GM12872 (cell line): Measurements from ENCODE around the gene DNMT3A.

Experiments used
- TF ChIP-seq, protein P1 (sequence below): IDR thresholded peaks from 3 replicates; pipeline ENCODE4 v1.5.1; 2011; ENCODE audit warnings: low read depth, mild to moderate bottlenecking, low read length, moderate library complexity; ENCODE audit not compliant: insufficient read depth

The DNMT3A gene

DNA sequence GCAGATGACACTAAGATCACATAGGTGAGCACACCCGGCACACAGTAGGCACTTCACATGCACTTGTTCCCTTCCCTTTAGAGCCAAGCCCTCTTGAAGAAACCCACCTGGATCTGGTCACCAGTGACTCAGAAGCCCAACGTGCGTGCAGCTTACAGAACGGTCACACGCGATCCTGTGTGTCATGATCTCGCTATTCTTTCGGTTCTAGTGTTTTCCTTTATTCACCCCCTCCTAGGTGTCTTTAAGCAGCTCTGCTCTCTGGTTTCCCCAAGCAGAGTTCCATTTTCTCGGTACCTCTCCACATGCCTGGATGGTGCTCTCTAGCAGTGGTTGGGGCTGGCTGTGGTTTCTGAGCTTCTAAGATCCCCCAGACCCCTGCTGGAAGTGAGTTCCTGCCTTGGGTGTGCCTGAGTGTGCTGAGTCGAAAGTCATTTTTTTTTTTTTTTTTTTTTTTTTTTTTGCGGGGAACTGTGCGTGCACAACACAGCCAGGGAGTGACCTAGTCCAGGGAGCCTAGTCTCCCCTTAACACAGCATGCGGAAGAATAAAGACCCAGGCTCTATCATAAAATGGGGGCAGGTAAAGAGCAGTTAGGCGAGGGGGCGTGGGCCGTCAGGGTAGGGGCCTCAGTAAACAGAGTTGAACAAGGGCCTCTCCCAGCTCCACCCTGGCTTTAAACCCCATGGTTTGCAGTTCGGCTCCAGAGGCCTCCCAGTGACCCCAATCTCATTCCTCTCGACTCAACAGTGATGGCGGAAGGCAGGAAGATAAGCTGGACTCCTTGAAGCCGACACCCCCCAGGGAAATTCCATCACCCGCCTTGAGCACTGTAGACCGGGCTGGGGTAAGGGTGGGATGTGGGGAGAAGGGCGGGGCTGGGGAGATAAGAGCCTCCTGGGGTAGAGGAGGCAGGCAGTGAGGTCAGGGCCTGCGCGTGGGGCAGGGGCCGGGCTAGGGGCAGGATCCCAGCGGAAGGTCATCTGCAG lies 29.8 kb upstream of the DNMT3A start:
- TF ChIP-seq, protein P1, sequence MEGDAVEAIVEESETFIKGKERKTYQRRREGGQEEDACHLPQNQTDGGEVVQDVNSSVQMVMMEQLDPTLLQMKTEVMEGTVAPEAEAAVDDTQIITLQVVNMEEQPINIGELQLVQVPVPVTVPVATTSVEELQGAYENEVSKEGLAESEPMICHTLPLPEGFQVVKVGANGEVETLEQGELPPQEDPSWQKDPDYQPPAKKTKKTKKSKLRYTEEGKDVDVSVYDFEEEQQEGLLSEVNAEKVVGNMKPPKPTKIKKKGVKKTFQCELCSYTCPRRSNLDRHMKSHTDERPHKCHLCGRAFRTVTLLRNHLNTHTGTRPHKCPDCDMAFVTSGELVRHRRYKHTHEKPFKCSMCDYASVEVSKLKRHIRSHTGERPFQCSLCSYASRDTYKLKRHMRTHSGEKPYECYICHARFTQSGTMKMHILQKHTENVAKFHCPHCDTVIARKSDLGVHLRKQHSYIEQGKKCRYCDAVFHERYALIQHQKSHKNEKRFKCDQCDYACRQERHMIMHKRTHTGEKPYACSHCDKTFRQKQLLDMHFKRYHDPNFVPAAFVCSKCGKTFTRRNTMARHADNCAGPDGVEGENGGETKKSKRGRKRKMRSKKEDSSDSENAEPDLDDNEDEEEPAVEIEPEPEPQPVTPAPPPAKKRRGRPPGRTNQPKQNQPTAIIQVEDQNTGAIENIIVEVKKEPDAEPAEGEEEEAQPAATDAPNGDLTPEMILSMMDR: no peak

DNA sequence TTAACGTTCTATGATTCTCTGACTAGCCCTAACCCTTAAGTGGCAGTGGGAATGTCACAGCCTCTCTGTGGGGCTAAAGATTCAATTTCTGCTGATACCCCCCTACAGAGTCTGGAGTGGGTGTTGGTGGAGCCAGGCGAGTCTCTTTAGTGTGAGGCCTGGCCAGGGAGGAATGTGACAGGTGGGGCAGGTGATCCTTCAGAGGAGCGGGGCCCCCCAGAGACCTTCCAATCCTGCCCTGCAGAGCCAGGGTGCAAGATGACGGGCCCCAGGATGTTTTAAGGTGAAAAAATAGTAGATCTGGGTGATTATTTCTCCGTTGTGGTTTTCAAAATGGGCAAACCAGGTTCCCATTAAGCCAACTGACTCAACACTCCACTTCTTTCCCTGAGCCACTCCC lies 28.2 kb upstream of the DNMT3A start:
- TF ChIP-seq, protein P1: no peak

DNA sequence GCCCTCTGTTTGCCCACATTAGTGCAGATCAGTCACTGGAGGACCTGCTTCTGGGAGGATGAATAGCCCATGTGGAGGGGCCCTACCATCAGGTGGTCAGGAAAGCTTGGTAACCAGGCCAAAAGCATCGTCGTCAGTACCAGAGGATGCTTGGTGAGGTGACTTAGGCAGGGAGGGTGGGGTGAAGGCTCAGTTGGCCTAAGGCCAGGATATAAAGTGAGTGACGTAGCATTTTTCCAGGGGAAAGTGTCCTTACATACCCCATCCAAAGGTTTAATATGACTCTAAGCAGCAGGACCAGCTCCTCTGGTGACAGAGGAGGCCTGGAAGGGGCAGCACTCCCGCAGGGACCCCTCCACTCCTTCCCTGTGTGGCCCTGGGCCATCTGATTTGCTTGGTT lies 27.7 kb upstream of the DNMT3A start:
- TF ChIP-seq, protein P1: no peak

DNA sequence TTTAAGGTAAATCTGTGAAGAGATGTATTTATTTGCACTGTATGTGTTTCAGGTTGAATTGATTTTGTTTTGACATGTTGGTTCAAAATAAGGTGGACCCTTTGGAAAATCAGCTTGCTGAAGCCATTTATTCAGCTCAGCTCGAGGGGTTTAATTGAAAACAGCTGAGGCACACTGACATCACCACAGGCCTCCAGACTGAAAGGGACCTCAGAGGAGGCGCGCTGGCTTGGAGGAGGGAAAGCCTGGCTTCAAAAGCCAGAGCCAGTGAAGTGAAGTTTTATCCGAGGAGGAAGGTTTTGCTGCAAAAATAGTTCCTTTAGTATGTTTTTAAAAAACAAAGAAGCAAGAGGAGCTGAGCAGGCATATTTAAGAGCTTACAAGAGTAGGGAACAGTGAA lies 26.9 kb upstream of the DNMT3A start:
- TF ChIP-seq, protein P1: no peak

DNA sequence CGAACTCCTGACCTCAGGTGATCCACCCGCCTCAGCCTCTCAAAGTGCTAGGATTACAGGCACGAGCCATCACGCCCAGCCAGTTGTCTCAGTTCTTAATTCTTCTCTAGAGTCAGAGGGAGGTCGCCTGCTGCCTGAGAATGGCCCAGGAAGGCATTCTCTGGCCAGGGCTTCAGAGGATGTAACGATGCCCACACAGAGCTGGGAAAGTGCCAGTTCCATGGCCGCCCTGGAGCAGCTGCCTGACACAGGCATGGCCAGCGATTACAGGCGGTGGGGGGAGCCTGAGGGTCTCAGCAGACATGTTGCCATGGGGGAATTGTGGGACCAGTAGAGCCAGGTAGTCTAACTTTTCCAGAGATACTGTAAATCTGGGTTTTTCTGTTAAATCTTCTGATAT lies 25.6 kb upstream of the DNMT3A start:
- TF ChIP-seq, protein P1: no peak

DNA sequence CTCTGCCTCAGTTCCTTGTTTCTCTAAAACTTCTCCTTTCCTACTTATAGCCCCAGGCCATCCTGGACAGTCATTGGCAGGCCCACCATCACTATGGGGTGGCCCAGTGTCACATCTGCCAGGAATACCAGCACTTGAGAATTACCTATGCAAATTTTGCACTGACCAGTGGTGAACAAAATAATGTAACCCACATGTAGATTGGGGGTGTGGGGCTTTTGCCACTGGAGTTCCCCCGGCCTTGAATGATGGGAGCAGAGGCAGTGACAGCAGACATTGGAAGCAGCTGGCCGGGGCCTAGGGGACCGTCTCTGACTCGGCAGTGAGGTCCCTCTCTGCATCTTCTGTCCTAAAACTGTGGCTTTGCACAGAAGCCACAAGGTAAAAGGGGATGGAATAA lies 24.9 kb upstream of the DNMT3A start:
- TF ChIP-seq, protein P1: no peak

DNA sequence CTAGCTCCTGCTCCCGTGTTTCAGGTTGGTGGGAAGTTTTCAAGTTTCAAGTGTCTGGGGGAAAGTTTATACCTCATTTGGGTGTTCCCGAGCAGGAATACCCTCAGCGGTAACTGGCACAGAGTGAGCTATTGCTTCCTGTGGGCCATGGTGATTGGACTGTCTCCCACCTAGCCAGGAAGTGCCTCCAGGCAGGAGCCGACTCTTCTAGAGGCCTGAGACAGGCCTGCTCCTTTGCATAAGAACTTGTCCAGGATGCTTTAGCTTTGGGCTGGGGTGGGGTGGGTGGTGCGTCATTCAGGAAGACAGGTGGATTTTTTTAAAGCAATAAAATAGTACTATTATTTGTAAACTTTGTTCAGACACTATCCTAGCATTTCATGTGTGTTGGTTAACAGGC lies 23.5 kb upstream of the DNMT3A start:
- TF ChIP-seq, protein P1: no peak
